GM12872 (cell line): ENCODE results near the gene APBA2.

Experiments used
- TF ChIP-seq, protein P1 (sequence below): IDR thresholded peaks from 3 replicates; pipeline ENCODE4 v1.5.1; 2011; ENCODE audit warnings: low read depth, mild to moderate bottlenecking, low read length, moderate library complexity; ENCODE audit not compliant: insufficient read depth

APBA2 gene

DNA sequence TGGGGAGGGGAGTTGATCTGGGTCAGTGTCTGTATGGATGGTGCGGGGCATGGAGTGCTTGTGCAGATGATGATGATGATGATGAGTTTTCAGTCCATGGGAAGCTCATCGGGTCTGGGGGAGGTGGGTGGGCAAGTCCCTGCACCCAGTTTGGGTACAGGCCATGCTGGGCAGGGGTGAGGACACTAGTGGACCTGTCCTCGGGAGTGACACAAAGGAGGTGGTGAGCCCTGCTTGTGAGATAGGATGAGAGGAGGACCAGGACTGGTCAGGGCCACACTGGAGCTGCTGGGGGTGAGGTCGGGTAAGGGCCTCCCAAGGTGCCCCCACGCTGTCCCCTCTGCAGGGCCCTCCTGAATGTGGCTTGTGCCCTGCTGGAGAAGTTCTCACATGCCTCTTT is 177.9 kb downstream of the APBA2 start:
- TF ChIP-seq, protein P1, sequence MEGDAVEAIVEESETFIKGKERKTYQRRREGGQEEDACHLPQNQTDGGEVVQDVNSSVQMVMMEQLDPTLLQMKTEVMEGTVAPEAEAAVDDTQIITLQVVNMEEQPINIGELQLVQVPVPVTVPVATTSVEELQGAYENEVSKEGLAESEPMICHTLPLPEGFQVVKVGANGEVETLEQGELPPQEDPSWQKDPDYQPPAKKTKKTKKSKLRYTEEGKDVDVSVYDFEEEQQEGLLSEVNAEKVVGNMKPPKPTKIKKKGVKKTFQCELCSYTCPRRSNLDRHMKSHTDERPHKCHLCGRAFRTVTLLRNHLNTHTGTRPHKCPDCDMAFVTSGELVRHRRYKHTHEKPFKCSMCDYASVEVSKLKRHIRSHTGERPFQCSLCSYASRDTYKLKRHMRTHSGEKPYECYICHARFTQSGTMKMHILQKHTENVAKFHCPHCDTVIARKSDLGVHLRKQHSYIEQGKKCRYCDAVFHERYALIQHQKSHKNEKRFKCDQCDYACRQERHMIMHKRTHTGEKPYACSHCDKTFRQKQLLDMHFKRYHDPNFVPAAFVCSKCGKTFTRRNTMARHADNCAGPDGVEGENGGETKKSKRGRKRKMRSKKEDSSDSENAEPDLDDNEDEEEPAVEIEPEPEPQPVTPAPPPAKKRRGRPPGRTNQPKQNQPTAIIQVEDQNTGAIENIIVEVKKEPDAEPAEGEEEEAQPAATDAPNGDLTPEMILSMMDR = no peak

DNA sequence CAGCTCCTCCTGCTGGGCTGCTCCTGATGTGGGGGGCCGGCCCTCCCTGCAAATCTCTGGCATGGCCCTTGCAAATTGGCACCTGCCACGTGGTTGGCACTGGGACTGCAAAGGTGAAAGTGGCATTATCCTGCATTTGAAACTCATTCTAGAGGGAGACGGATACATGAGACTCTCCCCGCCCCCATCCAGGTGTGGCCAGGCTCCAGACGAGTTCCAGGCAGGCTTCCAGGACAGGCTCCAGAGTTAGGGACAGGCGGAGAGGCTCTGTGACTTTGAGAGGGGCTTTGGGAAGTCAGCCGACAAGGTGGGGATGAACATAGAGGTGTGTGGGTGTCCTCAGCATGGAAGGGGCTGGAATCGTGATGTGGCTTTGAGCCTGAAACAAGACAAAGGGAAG is 178.5 kb downstream of the APBA2 start:
- TF ChIP-seq, protein P1 = no peak

DNA sequence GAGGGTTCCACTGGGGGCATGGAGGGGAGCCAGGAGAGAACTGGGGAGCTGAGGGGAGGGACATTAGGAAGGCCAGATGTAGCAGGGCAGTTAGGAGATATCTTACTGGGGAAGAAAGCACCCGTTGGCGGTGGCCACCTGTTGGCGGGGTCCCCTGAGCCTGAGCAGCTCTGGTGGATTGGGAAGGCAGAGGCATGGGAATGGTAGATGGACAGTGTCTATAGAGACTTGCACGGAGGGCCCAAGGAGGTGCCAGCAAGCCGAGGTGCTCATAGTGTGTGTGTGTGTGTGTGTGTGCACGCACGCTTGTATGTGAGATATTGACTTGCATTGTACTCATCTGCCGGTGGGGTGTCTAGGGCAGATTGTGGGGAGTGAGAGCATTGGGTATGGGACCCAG is 179.0 kb downstream of the APBA2 start:
- TF ChIP-seq, protein P1 = no peak

DNA sequence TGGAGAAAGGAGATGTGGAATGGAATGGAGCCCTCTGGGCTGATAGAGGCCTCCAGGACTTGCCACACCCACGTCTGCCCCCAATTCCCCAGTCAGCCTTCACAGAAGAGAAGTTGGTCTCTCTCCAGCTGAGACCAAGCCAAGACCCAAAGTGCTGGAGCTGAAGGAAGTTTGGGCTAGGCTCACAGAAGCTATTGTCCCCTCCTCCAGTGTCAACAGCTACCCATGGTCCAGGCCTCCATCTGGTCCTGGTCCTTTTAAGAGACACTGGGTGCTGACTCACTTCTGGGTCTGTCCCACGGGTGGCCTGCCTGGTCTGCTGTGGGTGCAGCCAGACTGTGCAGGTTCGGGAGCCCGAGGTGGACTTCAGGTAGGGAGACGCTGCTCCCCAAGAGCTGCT is 179.8 kb downstream of the APBA2 start:
- TF ChIP-seq, protein P1 = no peak

DNA sequence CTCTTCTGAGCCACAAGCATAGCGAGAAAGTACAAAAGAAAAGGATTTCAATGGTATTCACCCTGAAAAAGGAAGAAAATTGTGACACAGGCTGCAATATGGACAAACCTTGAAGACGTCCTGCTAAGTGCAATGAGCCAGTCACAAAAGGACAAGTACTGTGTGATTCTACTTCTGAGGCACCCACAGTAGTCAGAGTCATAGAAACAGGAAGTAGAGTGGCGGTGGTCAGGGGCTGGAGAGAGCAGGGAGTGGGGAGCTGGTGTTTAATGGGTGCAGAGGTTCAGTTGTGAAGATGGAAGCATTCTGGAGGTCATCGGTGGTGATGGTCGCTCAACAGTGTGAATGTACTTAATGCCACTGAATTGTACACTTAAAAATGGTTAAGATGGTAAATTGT is 180.5 kb downstream of the APBA2 start:
- TF ChIP-seq, protein P1 = no peak

DNA sequence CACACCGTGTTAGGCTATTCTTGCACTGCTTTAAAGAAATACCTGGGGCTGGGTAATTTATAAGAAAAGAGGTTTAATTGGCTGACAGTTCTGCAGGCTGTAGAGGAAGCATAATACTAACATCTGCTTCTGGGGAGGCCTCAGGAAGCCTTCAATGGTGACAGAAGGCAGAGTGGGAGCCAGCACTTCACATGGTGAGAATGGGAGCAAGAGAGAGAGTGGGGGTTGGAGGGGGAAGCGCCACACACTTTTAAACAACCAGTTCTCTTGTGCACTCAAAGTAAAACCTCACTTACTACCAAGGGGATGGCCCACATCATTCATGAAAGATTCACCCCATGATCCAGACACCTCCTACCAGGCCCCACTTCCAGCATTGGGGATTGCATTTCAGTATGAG is 181.1 kb downstream of the APBA2 start:
- TF ChIP-seq, protein P1 = no peak

DNA sequence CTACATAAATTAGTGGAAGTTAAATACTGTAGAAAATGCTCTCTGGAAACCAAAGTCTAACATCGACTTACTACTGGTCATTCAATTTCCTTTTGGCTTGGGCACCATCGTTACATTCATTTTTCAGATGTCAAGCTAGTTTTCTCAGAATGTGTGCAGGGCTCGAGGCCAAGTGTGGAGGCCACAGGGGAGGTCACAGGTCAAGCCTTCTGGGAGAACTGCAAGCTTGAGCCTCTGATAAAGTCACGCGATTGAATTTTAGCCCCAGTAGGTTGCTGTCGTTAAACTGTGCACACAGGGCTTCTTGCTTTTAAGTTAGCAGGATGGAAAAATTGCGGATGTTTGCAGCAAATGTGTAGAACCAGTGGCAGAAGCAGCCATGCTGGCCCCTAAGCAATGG is 182.2 kb downstream of the APBA2 start:
- TF ChIP-seq, protein P1 = no peak
